H1 (cell line): ENCODE measurements around the gene PGLYRP4. TPM values are rescaled to one million over a fixed set of nuclear protein-coding genes. Genes with fewer than 3 reads are reported as not detected.

Experiments used
- ASH2L ChIP-seq: fragments of 200-600, 300-600 bp; sonication (generic); IDR thresholded peaks from one replicate; pipeline ENCODE4 v1.7.1; 2017; ENCODE audit warnings: low read length
- CHD2 ChIP-seq: IDR thresholded peaks from 2 replicates; pipeline ENCODE4 v1.6.1; 2012; ENCODE audit warnings: low read length, improper control_type of control experiment
- EZH2 ChIP-seq: fragments of 200-600 bp; sonication (generic); IDR thresholded peaks from 2 replicates; pipeline ENCODE4 v1.7.1; 2012; ENCODE audit warnings: low read depth, mild to moderate bottlenecking, moderate library complexity, low read length, inconsistent platforms; ENCODE audit not compliant: severe bottlenecking
- POLR2AphosphoS5 ChIP-seq: IDR thresholded peaks from 2 replicates; pipeline ENCODE4 v1.6.1; 2011; ENCODE audit warnings: low read depth, low read length
- polyA plus RNA-seq, 7 experiments: library from polyadenylated mRNA; depleted of rRNA in 3 of 7; stranded (reverse) in 5 of 7; unstranded in 2 of 7; fragments of >200 nt in 5 of 7; fragments of 200-250 nt in 2 of 7; gene quantifications; 1 replicate in 5 of 7; 2 replicates in 1 of 7; 4 replicates in 1 of 7; pipeline versions ENCODE4 v1.2.1 to v1.2.3, GENCODE V29; 2011 to 2013; ENCODE audit warnings: missing spikeins in 2 of 7, mixed read lengths in 2 of 7
- total RNA-seq: library from RNA; stranded (reverse); fragmentation: NEBNext Ultra II Directional; extraction: Animal tissue kit (Norgen Biotek cat#: 25700); gene quantifications from 2 replicates; pipeline ENCODE4 v1.2.1, GENCODE V29; 2021
- TF ChIP-seq, protein P1 (sequence below): IDR thresholded peaks from 2 replicates; pipeline ENCODE4 v1.6.1; 2012; ENCODE audit warnings: inconsistent platforms

PGLYRP4 gene
- total and polyA plus RNA-seq, 2 of the 8 experiments (the other 6 are each of a cell fraction or from before 2014, with no cell fraction given) = not detected

- TF ChIP-seq CHD2 = no peak
- no peak for TF ChIP-seq EZH2
- TF ChIP-seq, protein P1, sequence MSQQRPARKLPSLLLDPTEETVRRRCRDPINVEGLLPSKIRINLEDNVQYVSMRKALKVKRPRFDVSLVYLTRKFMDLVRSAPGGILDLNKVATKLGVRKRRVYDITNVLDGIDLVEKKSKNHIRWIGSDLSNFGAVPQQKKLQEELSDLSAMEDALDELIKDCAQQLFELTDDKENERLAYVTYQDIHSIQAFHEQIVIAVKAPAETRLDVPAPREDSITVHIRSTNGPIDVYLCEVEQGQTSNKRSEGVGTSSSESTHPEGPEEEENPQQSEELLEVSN = no peak
- TF ChIP-seq POLR2AphosphoS5 = no peak
- no peak for TF ChIP-seq ASH2L
- TF ChIP-seq, all 59 proteins: peak for 0
Observed at GRCh38 chr1:153346077-153346723, 2.4 kb downstream of the PGLYRP4 start (continued).
